Measurements from ENCODE around the gene TK2. TPM values are rescaled to one million over a fixed set of nuclear protein-coding genes. Genes with fewer than 3 reads are reported as not detected.
"Not testable (repeated sequence)": the region's sequence is repeated elsewhere in the genome, so short reads cannot be mapped to it uniquely, and the experiment has no call there.

TK2 gene
- total RNA-seq, 1 experiment from 2014 or later, result 40.6 TPM

DNA sequence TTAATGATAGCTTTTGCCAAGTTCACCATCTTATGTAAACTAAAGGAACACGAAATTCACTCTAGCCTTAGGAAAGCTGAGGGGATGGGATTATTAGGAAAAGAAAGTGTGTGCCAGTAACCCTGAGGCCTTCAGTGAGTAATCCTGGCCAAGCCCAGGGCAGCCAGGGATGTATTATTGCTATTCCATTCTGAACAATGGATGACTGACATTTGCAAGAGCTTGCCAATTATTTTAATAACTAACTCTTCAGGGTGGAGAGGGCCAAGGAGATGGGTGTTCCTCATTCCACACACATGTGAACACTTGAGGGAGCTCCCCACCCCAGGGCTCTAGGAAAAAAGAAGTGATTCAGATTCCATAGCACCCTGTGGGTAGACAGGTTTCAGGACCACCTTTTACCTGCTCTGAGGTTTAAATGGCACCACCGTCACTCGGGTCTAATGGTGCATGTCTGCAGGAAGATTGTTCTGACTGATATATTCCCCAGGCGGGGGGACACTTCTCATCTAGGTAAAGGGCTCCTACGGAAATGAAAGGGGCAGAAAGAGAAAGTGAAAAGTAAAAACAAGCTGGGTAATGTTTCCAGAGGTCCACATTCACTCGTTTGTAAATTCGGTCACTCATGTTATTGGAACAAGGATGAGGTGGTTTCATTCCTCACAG, 41.5 kb downstream of the TK2 start:
- DNase-seq (ENCODE audit: low read depth), result no peak

- no peak for DNase-seq (ENCODE audit: low read depth)
Measured at GRCh38 chr16:66507731-66508239, 42.1 kb downstream of the TK2 start.

GRCh38 chr16:66503612-66504011, 46.3 kb downstream of the TK2 start:
- DNase-seq (ENCODE audit: low read depth), result no peak

DNA sequence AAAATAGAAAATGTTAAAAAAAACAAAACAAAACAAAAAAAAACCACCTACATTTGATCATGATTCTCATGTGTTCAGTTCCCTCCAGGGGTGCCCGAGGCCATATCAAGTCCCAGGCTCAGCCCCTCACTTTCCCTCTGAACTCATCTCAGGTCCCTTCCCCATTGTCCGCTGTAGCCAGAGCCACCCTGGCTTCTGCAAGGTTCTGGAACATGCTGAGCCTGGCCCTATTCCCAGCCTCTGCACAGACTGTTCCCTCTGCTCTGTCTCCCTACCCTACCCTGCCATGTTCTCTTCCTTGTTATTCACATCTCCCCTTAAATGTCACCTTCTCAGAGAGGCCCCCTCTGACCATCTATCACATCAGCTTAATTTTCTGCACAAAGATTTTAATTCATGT, 46.9 kb downstream of the TK2 start:
- no peak for DNase-seq (ENCODE audit: low read depth)

DNA sequence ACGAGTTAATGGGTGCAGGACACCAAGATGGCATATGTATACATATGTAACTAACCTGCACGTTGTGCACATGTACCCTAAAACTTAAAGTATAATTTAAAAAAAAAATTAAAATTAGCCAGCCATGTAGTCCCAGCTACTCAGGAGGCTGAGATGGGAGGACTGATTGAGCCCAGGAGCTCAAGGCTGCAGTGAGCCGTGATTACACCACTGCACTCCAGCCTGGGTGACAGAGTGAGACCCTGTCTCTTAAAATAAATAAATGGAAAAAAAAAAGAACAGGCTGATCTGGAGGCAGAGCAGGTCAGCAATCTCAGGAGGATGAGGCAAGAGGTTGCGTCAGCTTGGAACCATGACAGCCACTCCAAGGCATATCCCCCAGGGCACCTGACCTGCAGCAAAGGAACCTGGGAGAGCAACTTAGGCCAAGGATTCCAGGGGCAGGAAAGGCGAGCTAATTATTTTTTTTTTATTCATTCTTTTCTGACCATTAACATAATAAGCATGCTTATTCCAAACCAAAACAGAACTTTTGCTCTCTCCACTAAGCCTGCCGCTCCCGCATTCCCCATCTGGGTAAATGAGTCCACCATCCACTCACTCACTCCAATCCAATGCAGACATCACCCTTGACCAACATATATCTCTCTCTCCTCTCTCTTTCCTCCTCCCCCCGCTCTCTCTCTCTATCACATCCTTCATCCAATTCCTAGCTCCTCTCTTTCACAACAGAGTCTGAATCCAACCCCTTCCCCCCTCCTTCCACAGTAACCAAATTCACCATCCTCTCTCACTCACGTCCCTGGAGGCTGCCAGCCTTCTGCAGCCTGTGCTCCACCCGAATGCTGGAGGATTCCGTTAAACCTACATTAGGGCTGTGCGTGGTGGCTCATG, 47.7 kb downstream of the TK2 start:
- peak; percentile 39 for DNase-seq (ENCODE audit: low read depth)

- DNase-seq (ENCODE audit: low read depth), result not testable (repeated sequence)
Measured at GRCh38 chr16:66501563-66501962, 48.4 kb downstream of the TK2 start.

- DNase-seq (ENCODE audit: low read depth), result not testable (repeated sequence)
Measured at GRCh38 chr16:66497921-66498320, 52.0 kb downstream of the TK2 start.

DNA sequence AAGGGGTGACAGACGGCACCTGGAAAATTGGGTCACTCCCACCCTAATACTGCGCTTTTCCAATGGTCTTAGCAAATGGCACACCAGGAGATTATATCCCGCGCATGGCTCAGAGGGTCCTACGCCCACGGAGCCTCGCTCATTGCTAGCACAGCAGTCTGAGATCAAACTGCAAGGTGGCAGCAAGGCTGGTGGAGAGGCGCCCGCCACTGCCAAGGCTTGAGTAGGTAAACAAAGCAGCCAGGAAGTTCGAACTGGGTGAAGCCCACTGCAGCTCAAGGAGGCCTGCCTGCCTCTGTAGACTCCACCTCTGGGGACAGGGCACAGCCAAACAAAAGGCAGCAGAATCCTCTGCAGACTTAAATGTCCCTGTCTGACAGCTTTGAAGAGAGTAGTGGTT, 53.7 kb downstream of the TK2 start:
- DNase-seq (ENCODE audit: low read depth), result not testable (repeated sequence)

DNA sequence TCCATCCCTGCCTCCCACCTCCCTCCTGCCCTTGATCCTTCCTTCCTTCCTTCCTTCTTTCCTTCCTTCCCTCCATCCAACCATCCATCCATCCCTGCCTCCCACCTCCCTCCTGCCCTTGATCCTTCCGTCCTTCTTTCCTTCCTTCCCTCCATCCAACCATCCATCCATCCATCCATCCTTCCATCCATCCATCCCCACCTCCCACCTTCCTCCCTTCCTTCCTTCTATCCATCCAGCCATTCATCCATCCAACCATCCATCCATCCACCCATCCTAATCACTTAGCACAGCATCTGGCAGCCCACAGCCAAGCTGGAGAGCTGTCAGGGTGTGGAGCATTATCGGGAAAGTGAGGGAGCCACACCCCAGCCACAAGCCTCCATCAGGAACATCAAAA, 54.5 kb downstream of the TK2 start:
- no peak for DNase-seq (ENCODE audit: low read depth)

DNA sequence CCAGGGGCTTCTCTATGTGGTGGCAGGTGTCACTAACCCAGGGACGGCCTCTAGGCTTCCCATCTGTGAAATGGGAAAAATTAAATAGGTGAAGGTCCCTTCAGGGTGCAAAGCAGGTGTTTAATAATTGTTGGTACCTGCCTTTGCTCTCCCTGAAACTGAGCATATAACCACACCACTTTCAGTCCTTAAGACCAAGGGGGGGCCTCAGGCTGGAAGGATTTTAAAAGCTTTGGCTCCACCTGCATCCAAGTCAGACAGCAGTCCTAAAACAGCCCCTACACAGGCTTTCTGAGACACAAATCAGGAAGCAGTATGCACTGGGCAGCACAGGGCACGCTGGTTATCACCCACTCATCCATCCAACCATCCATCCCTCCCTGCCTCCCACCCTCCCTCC, 55.0 kb downstream of the TK2 start:
- no peak for DNase-seq (ENCODE audit: low read depth)

- DNase-seq (ENCODE audit: low read depth), result no peak
Measured at GRCh38 chr16:66493490-66494401, 56.2 kb downstream of the TK2 start.

DNA sequence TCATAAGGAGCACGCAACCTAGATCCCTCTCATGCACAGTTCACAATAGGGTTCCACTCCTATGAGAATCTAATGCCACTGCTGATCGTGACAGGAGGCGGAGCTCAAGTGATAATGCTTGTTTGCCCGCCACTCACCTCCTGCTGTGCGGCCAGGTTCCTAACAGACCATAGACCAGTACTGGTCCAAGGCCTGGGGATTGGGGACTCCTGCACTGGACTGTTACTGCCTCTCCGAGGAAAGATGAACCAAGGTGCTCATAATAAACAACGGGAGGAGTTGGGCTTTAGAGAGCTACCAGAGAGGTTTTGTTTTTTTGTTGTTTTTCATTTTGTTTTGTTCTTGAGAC, 58.2 kb downstream of the TK2 start:
- no peak for DNase-seq (ENCODE audit: low read depth)

GRCh38 chr16:66490774-66491715, 58.9 kb downstream of the TK2 start:
- DNase-seq (ENCODE audit: low read depth), result no peak

DNA sequence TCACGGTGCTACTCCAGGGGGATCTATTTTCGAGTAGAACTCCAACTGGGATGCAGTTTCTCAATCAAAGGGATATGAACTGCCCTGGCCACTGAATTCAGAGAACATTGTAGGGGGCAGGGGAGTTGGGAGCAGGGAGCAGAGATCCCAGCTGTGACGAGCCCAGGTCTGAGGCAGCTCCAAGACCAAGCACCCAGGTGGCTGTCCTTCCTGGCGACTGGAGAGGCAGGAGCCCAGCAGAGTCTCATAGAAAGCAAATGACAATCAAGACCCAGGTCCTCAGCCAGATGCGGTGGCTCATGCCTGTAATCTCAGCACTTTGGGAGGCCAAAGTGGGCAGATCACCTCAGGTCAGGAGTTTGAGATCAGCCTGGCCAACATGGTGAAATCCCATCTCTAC, 60.1 kb downstream of the TK2 start:
- no peak for DNase-seq (ENCODE audit: low read depth)

GRCh38 chr16:66489385-66489784, 60.5 kb downstream of the TK2 start:
- no peak for DNase-seq (ENCODE audit: low read depth)

DNA sequence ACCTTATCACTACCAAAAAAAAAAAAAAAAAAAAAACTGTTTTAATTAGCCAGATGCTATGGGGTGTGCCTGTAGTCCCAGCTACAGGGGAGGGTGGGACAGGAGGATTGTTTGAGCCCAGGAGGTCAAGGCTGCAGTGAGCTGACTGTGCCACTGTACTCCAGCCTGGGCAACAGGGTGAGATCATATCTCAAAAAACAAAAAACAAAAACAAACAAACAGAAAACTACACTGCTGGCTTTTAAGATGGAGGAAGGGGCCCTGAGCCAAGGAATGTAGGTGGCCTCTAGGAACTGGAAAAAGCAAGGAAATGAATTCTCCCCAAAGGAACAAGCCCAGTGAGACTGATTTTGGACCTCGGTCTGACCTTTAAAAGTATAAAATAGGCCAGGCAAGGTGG, 61.4 kb downstream of the TK2 start:
- DNase-seq (ENCODE audit: low read depth), result no peak

DNA sequence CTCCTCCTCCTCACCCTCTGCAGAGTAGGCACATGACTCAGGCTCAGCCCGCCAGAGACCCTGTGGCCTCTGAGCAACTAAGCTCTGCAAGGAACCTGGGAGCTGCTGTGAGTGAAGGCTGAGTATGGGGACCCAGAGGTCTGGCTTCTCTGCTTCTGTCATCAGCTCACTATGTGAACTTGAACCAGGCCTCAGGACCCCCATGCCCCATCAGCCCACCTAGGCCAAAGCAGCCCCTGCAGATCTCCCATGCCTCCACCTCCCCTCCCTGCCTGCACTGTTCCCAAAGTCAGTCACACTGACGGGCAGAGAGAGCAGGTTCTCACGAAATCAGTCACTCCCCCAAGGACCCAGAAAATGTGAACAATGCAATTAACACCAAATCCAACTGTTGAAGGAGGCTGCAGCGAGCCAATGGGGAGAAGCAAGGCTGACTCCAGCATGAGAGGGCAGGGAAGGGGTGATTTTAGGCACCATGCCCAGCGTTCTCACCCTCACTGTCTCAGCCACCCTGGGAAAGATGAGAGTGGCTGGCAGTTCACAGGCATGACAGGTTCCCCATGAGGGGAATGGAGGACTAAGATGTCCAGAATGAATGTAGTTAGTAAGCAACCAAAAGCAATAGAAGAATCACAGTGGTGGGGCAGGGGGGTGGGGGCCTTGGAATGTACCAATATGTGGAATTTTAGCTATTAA, 62.2 kb downstream of the TK2 start:
- DNase-seq (ENCODE audit: low read depth), result peak; percentile 46

DNA sequence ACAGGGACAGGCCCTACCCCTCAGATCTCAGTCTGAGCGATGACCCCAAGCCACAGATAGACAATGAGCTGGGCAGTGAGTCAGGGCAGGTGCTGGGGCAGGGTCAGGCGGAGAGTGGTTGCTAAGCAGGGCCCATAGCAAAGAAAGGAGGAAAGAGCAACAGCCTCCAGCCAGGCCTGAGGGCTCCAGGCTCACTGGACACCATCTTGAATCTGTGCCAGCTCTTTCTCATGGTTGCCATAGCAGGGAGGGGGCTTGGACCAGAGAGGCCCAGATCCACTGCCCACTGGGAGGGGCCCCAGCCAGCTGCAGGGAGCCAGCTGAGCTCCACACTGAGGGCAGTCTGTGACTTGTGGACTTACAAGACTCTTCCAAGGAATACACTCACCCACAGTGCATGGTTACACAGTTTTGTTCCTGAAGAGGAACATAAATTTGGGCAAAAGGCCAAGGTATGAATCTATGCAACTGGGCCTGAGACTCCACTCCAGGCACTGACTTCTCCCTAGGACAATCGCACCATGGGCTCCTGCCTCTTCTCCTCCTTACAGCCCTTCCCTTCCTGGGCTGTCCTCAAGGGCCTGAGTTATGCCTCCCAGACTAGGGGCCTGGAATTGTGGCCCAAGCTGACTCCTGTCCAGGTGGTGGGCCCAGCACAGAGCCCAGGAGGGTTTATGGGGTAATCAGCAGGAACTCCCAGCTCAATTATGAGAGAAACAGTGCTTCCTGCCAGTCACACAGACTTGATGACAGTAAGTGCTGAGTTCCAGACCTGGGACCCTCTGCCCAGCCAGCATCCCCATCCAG, 62.9 kb downstream of the TK2 start:
- peak; percentile 76 for DNase-seq (ENCODE audit: low read depth)

DNA sequence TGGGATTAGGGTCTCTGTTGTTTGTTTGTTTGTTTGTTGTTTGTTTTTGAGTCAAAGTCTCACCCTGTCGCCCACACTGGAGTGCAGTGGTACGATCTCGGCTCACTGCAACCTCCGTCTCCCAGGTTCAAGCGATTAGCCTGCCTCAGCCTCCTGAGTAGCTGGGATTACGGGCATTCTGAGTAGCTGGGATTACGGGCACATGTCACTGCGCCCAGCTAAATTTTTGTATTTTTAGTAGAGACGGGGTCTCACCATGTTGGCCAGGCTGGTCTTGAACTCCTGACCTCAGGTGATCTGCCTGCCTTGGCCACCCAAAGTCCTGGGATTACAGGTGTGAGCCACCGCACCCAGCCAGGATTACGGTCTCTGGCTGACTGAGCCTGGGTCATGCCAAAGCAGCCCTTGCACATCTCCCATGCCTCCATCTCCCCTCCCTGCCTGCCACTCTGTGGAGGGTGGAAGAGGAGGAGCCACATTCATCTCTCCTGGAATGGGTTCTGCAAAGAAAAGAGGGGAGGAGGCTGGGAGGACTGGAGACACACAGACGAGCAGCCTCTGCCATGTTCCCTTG, 63.6 kb downstream of the TK2 start:
- no peak for DNase-seq (ENCODE audit: low read depth)

Measured in LHCN-M2 (cell line).